ENCODE measurements around the gene LAPTM5. TPM values are rescaled to one million over a fixed set of nuclear protein-coding genes. Genes with fewer than 3 reads are reported as not detected.

The LAPTM5 gene
- total and polyA plus RNA-seq, 2 donors: 88.6 to 364 TPM

- H3K9me3 ChIP-seq (ENCODE audit: control insufficient read depth in 2 of 2, insufficient read depth in 1 of 2, low read length in 1 of 2): no peaks in the 10 kb centered on the region
- H3K27me3 ChIP-seq (ENCODE audit: control insufficient read depth in 2 of 2, insufficient read depth in 1 of 2, low read length in 1 of 2): no peaks in the 10 kb centered on the region
- DNase-seq (ENCODE audit: low read depth in 6 of 9, low spot score in 9 of 9): no peak
- H3K4me3 ChIP-seq (ENCODE audit: low read length in 2 of 2): no peak overlapping the region
- H3K4me1 ChIP-seq (ENCODE audit: control insufficient read depth in 2 of 2, insufficient read depth in 2 of 2, low read length in 2 of 2): no peaks in the 10 kb centered on the region
- WGBS: 93% methylated on average over 7 of the region's 7 CpGs
- H3K27ac ChIP-seq (ENCODE audit: low read depth in 1 of 2, low read length in 1 of 2): no peak overlapping the region
- no peaks in the 10 kb centered on the region for H3K36me3 ChIP-seq (ENCODE audit: control insufficient read depth in 2 of 2, insufficient read depth in 2 of 2, low read length in 1 of 2)
Observed at GRCh38 chr1:30726236-30726635, 31.3 kb downstream of the LAPTM5 start.

DNA sequence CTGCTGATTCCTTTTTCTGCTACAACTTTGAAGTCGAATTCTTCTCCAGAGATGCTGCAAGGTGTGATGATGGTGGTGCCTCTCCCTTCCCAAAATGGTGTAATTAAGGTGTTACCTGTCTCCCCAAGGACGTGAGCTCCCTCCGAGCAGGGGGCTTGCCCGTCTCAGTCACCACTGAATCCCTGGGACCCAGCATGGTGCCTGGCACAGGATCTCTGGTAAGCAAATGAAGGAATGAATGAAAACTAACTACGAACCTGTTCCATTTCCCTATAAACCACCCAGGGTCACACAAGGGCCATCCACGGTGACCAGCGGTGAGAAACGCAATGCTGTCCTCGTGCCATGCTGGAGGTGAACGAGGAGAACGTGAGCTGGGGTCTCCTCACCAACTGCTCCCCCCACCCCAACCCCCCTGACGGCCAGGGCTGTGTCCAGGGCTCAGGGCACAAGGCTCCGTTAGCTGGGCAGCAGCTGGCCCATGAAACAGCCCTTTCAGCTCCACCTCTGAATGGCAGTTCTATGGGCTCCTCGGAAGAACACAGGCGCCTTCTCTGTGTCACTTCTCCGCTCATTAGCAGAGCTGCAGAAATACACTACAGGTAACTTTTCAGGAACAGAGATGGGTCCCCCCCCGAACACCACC, 32.0 kb downstream of the LAPTM5 start:
- Histone ChIP-seq H3K4me3 (ENCODE audit: low read length in 2 of 2) (no peak overlapping the region), H3K9me3 (ENCODE audit: control insufficient read depth in 2 of 2, insufficient read depth in 1 of 2, low read length in 1 of 2) (no peaks in the 10 kb centered on the region), H3K27me3 (ENCODE audit: control insufficient read depth in 2 of 2, insufficient read depth in 1 of 2, low read length in 1 of 2) (no peaks in the 10 kb centered on the region), H3K27ac (ENCODE audit: low read depth in 1 of 2, low read length in 1 of 2) (no peak overlapping the region), H3K4me1 (ENCODE audit: control insufficient read depth in 2 of 2, insufficient read depth in 2 of 2, low read length in 2 of 2) (peaks cover 0 to 1% of the 10 kb centered on the region in 2 donors), H3K36me3 (ENCODE audit: control insufficient read depth in 2 of 2, insufficient read depth in 2 of 2, low read length in 1 of 2) (no peaks in the 10 kb centered on the region)
- 96% methylated on average over 17 of the region's 17 CpGs for WGBS
- no peak for DNase-seq (ENCODE audit: low read depth in 6 of 9, low spot score in 9 of 9)

DNA sequence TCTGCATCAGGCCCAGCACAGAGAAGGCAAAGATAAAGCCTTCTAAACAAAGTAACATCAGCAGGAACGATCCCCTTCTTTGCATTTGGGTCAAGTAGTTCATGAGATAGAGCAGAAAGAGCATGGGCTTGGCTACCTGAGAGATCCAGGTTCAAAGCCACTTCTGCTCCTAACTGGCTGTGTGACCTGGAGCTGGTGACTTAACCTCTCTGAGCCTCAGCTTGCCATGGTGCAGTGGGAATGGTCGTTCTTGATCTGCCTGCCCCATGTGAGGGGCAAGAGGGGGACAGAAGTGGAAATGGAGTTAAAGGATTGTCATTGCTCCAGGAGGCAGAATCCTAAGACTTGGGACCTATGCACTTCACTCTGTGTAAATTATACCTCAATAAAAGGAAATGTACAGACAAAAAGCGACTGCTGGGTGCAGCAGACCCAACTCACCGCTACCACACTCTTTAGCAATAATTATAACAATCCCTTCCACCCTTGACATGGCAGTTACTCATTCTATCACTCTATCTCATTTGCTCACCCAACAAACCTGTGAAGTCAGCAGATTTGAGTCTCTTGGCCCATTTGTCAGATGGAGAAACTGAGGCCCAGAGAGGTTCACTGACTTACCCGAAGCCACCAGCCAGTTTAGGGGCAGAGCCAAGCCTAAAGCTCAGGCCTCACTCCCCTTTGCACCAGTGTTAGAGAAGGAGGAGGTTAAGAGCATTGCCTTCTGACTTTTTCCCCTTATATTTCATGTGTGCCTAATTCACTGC, 32.7 kb downstream of the LAPTM5 start:
- no peak overlapping the region for H3K4me3 ChIP-seq (ENCODE audit: low read length in 2 of 2)
- H3K27ac ChIP-seq (ENCODE audit: low read depth in 1 of 2, low read length in 1 of 2): no peak overlapping the region
- H3K9me3 ChIP-seq (ENCODE audit: control insufficient read depth in 2 of 2, insufficient read depth in 1 of 2, low read length in 1 of 2): no peaks in the 10 kb centered on the region
- no peaks in the 10 kb centered on the region for H3K27me3 ChIP-seq (ENCODE audit: control insufficient read depth in 2 of 2, insufficient read depth in 1 of 2, low read length in 1 of 2)
- H3K4me1 ChIP-seq (ENCODE audit: control insufficient read depth in 2 of 2, insufficient read depth in 2 of 2, low read length in 2 of 2): peaks cover 0 to 3% of the 10 kb centered on the region in 2 donors
- DNase-seq (ENCODE audit: low read depth in 6 of 9, low spot score in 9 of 9): no peak
- H3K36me3 ChIP-seq (ENCODE audit: control insufficient read depth in 2 of 2, insufficient read depth in 2 of 2, low read length in 1 of 2): no peaks in the 10 kb centered on the region
- WGBS: 88% methylated on average over 5 of the region's 5 CpGs

GRCh38 chr1:30724175-30724574, 33.4 kb downstream of the LAPTM5 start:
- WGBS: 97% methylated on average over 2 of the region's 2 CpGs
- Histone ChIP-seq H3K27ac (ENCODE audit: low read depth in 1 of 2, low read length in 1 of 2) (no peak overlapping the region), H3K27me3 (ENCODE audit: control insufficient read depth in 2 of 2, insufficient read depth in 1 of 2, low read length in 1 of 2) (no peaks in the 10 kb centered on the region), H3K4me1 (ENCODE audit: control insufficient read depth in 2 of 2, insufficient read depth in 2 of 2, low read length in 2 of 2) (peaks cover 2 to 8% of the 10 kb centered on the region in 2 donors), H3K4me3 (ENCODE audit: low read length in 2 of 2) (no peak overlapping the region), H3K9me3 (ENCODE audit: control insufficient read depth in 2 of 2, insufficient read depth in 1 of 2, low read length in 1 of 2) (no peaks in the 10 kb centered on the region), H3K36me3 (ENCODE audit: control insufficient read depth in 2 of 2, insufficient read depth in 2 of 2, low read length in 1 of 2) (no peaks in the 10 kb centered on the region)
- DNase-seq (ENCODE audit: low read depth in 6 of 9, low spot score in 9 of 9): no peak

GRCh38 chr1:30723331-30723755, 34.2 kb downstream of the LAPTM5 start, which contains the start of gene MATN1:
MATN1 (minus strand) TSS chr1:30723585; CDS start chr1:30723551, 34 bp downstream.
- H3K27me3 ChIP-seq (ENCODE audit: control insufficient read depth in 2 of 2, insufficient read depth in 1 of 2, low read length in 1 of 2): no peaks in the 10 kb centered on the region
- H3K27ac ChIP-seq (ENCODE audit: low read depth in 1 of 2, low read length in 1 of 2): no peak within 1 kb of the TSS
- H3K4me1 ChIP-seq (ENCODE audit: control insufficient read depth in 2 of 2, insufficient read depth in 2 of 2, low read length in 2 of 2): peaks cover 2 to 14% of the 10 kb centered on the region in 2 donors
- WGBS: 91% methylated on average over 14 of the region's 14 CpGs
- H3K9me3 ChIP-seq (ENCODE audit: control insufficient read depth in 2 of 2, insufficient read depth in 1 of 2, low read length in 1 of 2): no peaks in the 10 kb centered on the region
- no peak for DNase-seq (ENCODE audit: low read depth in 6 of 9, low spot score in 9 of 9)
- H3K4me3 ChIP-seq (ENCODE audit: low read length in 2 of 2): no peak within 1 kb of the TSS
- no peaks in the 10 kb centered on the region for H3K36me3 ChIP-seq (ENCODE audit: control insufficient read depth in 2 of 2, insufficient read depth in 2 of 2, low read length in 1 of 2)

DNA sequence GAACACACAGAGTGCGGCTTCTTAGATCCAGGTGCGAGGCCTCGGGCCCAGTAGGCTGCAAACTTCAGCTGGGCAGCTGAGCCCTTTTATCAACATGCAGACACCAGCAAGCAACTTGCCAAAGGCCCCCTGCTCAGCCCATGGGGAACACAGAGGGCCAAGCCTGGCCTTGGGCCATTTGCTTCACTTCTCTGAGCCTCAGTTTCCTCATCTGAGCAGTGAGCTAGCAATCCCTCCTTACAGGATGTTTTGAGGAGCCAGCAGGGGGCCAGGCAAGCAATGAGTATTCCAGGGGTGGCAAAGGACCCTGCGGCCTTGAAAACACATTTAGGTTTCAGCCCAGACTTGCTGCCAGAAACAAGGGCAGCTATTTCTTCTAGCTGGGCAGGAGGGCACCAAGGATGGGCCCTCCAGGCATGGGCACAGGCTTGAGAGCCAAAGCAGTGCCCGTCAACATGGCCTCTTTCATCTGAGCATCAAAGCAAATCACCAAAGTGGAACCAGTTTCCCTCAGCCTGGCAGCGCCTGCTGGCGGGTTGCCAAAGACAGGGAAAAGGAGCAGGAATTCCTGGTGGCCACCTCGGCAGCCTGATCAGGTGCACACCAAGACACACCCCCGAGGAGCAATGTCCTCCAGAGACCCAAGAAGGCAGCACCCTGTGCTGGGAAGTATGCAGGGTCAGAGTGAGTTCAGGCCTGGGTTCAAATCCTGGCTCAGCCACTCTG, 35.6 kb downstream of the LAPTM5 start:
- no peak overlapping the region for H3K27ac ChIP-seq (ENCODE audit: low read depth in 1 of 2, low read length in 1 of 2)
- DNase-seq (ENCODE audit: low read depth in 6 of 9, low spot score in 9 of 9): no peak
- H3K4me1 ChIP-seq (ENCODE audit: control insufficient read depth in 2 of 2, insufficient read depth in 2 of 2, low read length in 2 of 2): peaks cover 2 to 18% of the 10 kb centered on the region in 2 donors
- H3K27me3 ChIP-seq (ENCODE audit: control insufficient read depth in 2 of 2, insufficient read depth in 1 of 2, low read length in 1 of 2): no peaks in the 10 kb centered on the region
- H3K9me3 ChIP-seq (ENCODE audit: control insufficient read depth in 2 of 2, insufficient read depth in 1 of 2, low read length in 1 of 2): no peaks in the 10 kb centered on the region
- H3K4me3 ChIP-seq (ENCODE audit: low read length in 2 of 2): no peak overlapping the region
- no peaks in the 10 kb centered on the region for H3K36me3 ChIP-seq (ENCODE audit: control insufficient read depth in 2 of 2, insufficient read depth in 2 of 2, low read length in 1 of 2)
- 86% methylated on average over 9 of the region's 9 CpGs for WGBS

- Histone ChIP-seq H3K4me1 (ENCODE audit: control insufficient read depth in 2 of 2, insufficient read depth in 2 of 2, low read length in 2 of 2) (peaks cover 2 to 18% of the 10 kb centered on the region in 2 donors), H3K27me3 (ENCODE audit: control insufficient read depth in 2 of 2, insufficient read depth in 1 of 2, low read length in 1 of 2) (no peaks in the 10 kb centered on the region), H3K4me3 (ENCODE audit: low read length in 2 of 2) (no peak overlapping the region), H3K27ac (ENCODE audit: low read depth in 1 of 2, low read length in 1 of 2) (no peak overlapping the region), H3K9me3 (ENCODE audit: control insufficient read depth in 2 of 2, insufficient read depth in 1 of 2, low read length in 1 of 2) (no peaks in the 10 kb centered on the region), H3K36me3 (ENCODE audit: control insufficient read depth in 2 of 2, insufficient read depth in 2 of 2, low read length in 1 of 2) (no peaks in the 10 kb centered on the region)
- no peak for DNase-seq (ENCODE audit: low read depth in 6 of 9, low spot score in 9 of 9)
- WGBS: 98% methylated on average over 27 of the region's 27 CpGs
Observed at GRCh38 chr1:30721341-30721793, 36.2 kb downstream of the LAPTM5 start.

DNA sequence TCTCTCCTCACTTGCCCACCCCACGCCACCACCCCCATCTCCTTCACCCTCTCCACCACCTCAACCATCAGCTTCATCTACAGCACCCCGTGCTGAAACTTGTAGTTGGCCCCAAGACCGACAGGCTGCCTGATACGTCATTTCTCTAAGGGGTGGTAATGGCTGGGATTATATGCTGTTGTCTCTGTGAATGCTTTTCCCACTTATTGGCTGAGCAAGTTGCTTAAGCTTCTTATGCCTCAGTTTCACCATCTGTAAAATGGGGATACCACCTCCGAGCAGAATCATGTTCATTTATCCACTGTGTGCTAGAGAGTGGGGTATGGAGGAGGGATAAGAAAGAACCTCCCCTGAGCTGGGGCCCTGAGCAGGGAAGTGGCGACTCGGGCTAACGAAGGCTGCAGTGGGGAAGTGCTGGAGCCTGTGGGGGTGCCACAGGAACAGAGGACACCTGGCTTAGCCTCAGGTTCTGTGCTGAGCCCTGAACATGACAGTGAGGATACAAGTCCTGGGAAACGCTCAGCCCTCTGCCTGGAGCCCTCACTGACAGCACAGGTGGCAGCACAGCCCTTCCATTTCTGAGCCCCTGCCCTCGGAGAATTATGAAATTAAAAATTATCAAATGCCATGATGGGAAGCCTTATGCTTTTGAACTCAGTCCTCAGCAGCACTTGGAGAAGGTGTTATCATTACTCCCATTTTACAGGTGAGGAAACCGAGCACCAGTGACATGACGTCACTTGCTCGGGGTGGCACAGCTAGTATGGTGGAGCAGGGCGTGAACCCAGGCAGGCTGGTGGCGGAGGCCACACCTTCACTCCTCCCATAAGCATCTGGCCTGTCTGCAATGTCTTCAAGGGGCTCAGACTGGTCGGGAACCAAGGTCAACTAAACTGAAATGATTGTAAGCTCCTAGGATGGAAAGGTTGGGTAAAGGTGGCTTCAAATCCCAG, 37.0 kb downstream of the LAPTM5 start:
- WGBS: 86% methylated on average over 16 of the region's 16 CpGs
- H3K9me3 ChIP-seq (ENCODE audit: control insufficient read depth in 2 of 2, insufficient read depth in 1 of 2, low read length in 1 of 2): no peaks in the 10 kb centered on the region
- no peak overlapping the region for H3K4me3 ChIP-seq (ENCODE audit: low read length in 2 of 2)

More for the DNA sequence above, 37.0 kb downstream of the LAPTM5 start:
- Histone ChIP-seq H3K27ac (ENCODE audit: low read depth in 1 of 2, low read length in 1 of 2) (no peak overlapping the region), H3K36me3 (ENCODE audit: control insufficient read depth in 2 of 2, insufficient read depth in 2 of 2, low read length in 1 of 2) (no peaks in the 10 kb centered on the region), H3K27me3 (ENCODE audit: control insufficient read depth in 2 of 2, insufficient read depth in 1 of 2, low read length in 1 of 2) (no peaks in the 10 kb centered on the region), H3K4me1 (ENCODE audit: control insufficient read depth in 2 of 2, insufficient read depth in 2 of 2, low read length in 2 of 2) (peaks cover 2 to 18% of the 10 kb centered on the region in 2 donors)
- DNase-seq (ENCODE audit: low read depth in 6 of 9, low spot score in 9 of 9): no peak
